HFFc6 (cell line): ENCODE data around the gene ELOVL2. TPM values are rescaled to one million over a fixed set of nuclear protein-coding genes. Genes with fewer than 3 reads are reported as not detected.

Experiments
- DNase-seq: peaks from one replicate; pipeline ENCODE4 v3.0.0-alpha.2; 2018
- H3K27ac Mint-ChIP-seq: 2 replicates; pipeline ENCODE4 v1.8.0; 2020; ENCODE audit warnings: mild to moderate bottlenecking, mixed read lengths
- H3K27me3 Mint-ChIP-seq: 2 replicates; pipeline ENCODE4 v1.8.0; 2021; ENCODE audit warnings: mild to moderate bottlenecking, moderate library complexity, mixed read lengths; ENCODE audit not compliant: insufficient read depth
- H3K36me3 Mint-ChIP-seq: 2 replicates; pipeline ENCODE4 v1.8.0; 2021; ENCODE audit warnings: low read depth, mixed read lengths
- H3K4me1 Mint-ChIP-seq: 2 replicates; pipeline ENCODE4 v1.8.0; 2020; ENCODE audit warnings: low read depth, mixed read lengths
- H3K4me3 Mint-ChIP-seq: 2 replicates; pipeline ENCODE4 v1.8.0; 2020; ENCODE audit warnings: mild to moderate bottlenecking, moderate library complexity, mixed read lengths
- H3K9me3 Mint-ChIP-seq: 2 replicates; pipeline ENCODE4 v1.8.0; 2020; ENCODE audit warnings: mild to moderate bottlenecking, mixed read lengths
- CTCF ChIP-seq: fragments of 200-600 bp; sonication (generic); IDR thresholded peaks from 2 replicates; pipeline ENCODE4 v1.5.0; 2021; ENCODE audit warnings: antibody characterized with exemption, mild to moderate bottlenecking
- total RNA-seq, 6 experiments: library from RNA; stranded (reverse); fragmentation: NEBNext Ultra II Directional; extraction: Animal tissue kit (Norgen Biotek cat#: 25700); gene quantifications; 2 replicates in 1 of 6; 3 replicates in 5 of 6; pipeline ENCODE4 v1.2.3, GENCODE V29; 2021

ELOVL2 gene
- total RNA-seq, 6 experiments from 2014 or later, result 0.05 to 0.09 (median 0.05) TPM; not detected in 3

DNA sequence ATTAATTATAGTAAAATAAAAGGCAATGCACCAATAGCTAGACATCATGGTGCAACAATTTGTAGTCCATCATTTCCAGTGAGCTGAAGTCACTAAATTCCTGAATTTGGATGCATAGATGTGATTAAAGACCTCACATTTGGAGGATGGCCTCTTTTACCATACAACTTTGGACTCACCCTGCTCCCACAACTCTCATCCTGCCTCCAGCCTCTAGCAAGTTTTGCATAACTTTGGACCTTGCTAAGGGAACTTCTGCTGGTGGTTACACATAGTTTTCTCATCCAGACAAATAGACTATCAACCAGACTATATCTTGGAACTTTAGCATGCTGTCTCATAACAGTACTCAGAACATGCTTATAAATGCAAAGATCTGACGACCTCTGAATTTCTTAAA lies 12.8 kb upstream of the ELOVL2 start:
- H3K4me1 Mint-ChIP-seq, result peaks cover 11% of the 10 kb centered on the region
- no peaks in the 10 kb centered on the region for H3K9me3 Mint-ChIP-seq
- H3K27ac Mint-ChIP-seq, result no peak overlapping the region
- no peaks in the 10 kb centered on the region for H3K27me3 Mint-ChIP-seq
- H3K4me3 Mint-ChIP-seq, result no peak overlapping the region
- no peak for TF ChIP-seq CTCF
- no peaks in the 10 kb centered on the region for H3K36me3 Mint-ChIP-seq
- DNase-seq, result no peak

GRCh38 chr6:11055127-11055627 lies 11.1 kb upstream of the ELOVL2 start:
- no peak for TF ChIP-seq CTCF
- Mint-ChIP-seq H3K36me3 (no peaks in the 10 kb centered on the region), H3K27ac (no peak overlapping the region), H3K9me3 (no peaks in the 10 kb centered on the region), H3K4me3 (no peak overlapping the region), H3K4me1 (peaks cover 11% of the 10 kb centered on the region), H3K27me3 (no peaks in the 10 kb centered on the region; the same call in 1 of the 2 replicates)
- no peak for DNase-seq

DNA sequence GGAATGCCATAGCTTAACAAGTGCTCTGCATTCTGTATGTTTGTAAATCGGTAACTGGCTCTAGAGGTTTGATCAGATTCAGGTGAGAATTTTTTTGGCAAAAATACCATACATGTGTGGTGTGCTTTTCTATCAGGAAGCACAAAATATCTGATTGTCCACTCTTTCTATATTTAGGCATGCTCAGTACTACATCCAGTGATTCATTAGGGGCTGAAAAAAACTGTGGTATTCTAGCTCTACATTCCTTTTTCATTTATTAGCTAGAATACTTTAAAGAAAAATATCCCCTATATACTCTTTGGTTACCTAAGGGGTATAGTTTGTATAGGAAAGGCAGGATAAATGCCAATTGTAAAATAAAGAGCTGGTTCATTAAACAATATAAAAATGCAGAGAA lies 10.6 kb upstream of the ELOVL2 start:
- no peak overlapping the region for H3K27ac Mint-ChIP-seq
- peak; percentile 3 for DNase-seq
- H3K36me3 Mint-ChIP-seq, result no peaks in the 10 kb centered on the region
- peaks cover 11% of the 10 kb centered on the region for H3K4me1 Mint-ChIP-seq
- H3K27me3 Mint-ChIP-seq, result no peaks in the 10 kb centered on the region; the same call in 1 of the 2 replicates
- no peak for TF ChIP-seq CTCF
- no peak overlapping the region for H3K4me3 Mint-ChIP-seq
- no peaks in the 10 kb centered on the region for H3K9me3 Mint-ChIP-seq

DNA sequence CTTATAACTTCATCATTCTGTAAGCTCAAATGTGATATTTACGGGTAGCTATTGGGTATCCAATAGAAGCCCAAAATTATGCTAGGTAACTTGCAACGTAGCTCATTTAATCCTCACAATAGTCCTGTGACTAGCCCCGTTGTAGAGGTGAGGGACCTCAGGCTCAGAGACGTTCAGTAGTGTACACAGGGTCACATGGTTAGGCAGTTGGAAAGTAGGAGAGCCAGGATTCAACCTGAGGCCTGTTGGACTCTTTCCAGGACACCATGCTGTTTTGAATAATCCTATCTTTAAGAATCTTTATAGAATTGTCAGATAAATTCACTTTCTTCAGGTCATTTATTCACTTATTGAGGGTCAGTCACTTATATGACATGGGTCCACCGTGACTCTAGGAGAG lies 9.2 kb upstream of the ELOVL2 start:
- DNase-seq, result no peak
- H3K27ac Mint-ChIP-seq, result no peak overlapping the region
- no peaks in the 10 kb centered on the region for H3K9me3 Mint-ChIP-seq
- TF ChIP-seq CTCF, result no peak
- peaks cover 11% of the 10 kb centered on the region for H3K4me1 Mint-ChIP-seq
- no peaks in the 10 kb centered on the region; the same call in 1 of the 2 replicates for H3K27me3 Mint-ChIP-seq
- no peak overlapping the region for H3K4me3 Mint-ChIP-seq
- no peaks in the 10 kb centered on the region for H3K36me3 Mint-ChIP-seq

DNA sequence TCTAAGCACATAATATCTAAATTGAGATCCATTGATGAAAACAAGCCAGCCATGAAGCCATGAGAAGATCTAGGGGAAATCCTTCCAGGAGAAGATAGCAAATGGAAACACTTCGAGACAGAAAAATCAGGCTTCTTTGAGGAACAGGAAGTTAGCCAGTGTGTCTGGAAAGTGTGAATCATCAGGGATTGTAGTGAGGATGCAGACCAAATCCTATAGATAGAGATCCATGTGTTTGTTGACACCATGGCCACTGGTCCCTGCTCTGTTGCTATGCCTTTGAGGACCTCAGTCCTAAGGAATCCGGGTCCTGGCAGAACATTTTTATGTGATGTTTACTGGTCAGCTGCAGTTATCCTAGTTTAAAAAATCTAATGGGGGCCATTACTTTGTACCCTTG lies 6.6 kb upstream of the ELOVL2 start:
- Mint-ChIP-seq H3K27me3 (peaks cover 2% of the 10 kb centered on the region), H3K27ac (no peak overlapping the region; the same call in 1 of the 2 replicates), H3K36me3 (no peaks in the 10 kb centered on the region), H3K4me3 (no peak overlapping the region), H3K9me3 (no peaks in the 10 kb centered on the region), H3K4me1 (peaks cover 11% of the 10 kb centered on the region)
- TF ChIP-seq CTCF, result no peak
- DNase-seq, result peak; percentile 57
